HG03108 (cell line): Measurements from ENCODE around the gene SLC25A48.

Experiments
- ATAC-seq: cut with Tn5 transposase; IDR thresholded peaks from one replicate; pipeline ENCODE4 v1.9.1; 2021; ENCODE audit warnings: moderate library complexity; ENCODE audit not compliant: unreplicated experiment

Gene SLC25A48

GRCh38 chr5:135879591-135879990 is 45.1 kb downstream of the SLC25A48 start:
- ATAC-seq, result no peak

GRCh38 chr5:135880278-135880677 is 45.8 kb downstream of the SLC25A48 start:
- no peak for ATAC-seq

DNA sequence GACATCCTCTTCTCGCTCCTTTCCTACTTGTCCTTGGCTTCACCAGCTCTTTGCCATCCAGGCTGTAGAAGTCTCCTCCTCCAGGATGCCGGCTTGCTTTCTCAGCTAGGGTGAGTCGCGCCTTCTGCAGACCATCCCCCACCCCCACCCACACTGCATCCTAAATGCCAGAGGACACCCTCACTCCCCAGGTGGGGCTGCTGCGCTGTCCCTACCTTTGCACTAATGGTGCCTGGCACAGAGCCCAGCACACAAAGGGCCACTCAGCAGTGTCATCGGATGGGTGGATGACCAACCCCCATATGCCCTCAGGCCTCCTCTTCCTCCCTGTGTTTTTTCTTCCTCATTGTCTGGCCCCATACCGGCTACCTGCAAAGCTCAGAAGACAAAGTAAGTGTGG is 46.3 kb downstream of the SLC25A48 start:
- no peak for ATAC-seq

- ATAC-seq, result no peak
Measured at GRCh38 chr5:135881244-135881643, 46.8 kb downstream of the SLC25A48 start.

GRCh38 chr5:135881819-135882218 is 47.4 kb downstream of the SLC25A48 start:
- ATAC-seq, result no peak

GRCh38 chr5:135883026-135883425 is 48.6 kb downstream of the SLC25A48 start:
- no peak for ATAC-seq

DNA sequence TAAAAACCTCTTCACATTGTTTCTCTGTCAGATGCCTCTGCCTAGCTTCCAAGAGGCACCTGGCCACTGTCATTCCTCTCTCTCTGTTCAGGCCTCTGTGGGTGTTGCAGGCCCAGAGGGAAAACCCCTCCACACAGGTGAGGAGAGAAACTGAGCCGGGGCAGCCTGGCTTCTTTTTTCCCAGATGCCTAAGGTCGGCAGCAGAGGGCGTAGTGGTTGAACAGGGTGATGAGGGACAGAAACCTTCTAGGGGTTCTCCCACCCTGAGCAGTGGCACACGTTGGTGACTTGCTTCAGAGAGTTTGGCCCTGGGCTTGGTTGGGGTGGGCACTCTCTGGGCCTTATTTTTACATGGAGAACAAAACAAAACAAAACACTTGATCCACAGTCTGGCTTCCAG is 49.0 kb downstream of the SLC25A48 start:
- ATAC-seq, result no peak

DNA sequence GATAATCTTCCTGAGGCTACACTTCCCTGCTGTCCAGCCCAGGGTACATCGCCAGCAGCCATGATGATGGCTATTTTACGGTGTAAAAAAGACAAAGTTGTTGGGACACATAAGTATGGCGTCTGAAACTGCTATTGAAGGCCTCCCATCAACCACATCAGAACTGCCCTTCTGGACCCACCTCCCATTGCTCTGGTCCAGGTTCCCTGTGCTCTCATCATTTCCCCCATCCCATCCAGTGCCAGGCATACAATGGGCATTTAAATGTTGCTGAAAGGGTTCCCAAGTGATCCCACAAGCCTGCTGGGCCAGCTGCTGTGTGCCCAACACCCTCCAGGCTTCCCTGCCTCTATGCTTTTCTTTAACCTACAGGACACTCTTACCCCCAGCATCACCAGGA is 50.6 kb downstream of the SLC25A48 start:
- ATAC-seq, result no peak

GRCh38 chr5:135886136-135886535 is 51.7 kb downstream of the SLC25A48 start:
- no peak for ATAC-seq

- ATAC-seq, result peak; percentile 72
Measured at GRCh38 chr5:135887447-135887864, 53.0 kb downstream of the SLC25A48 start.

GRCh38 chr5:135887881-135888614 is 53.6 kb downstream of the SLC25A48 start:
- no peak for ATAC-seq

DNA sequence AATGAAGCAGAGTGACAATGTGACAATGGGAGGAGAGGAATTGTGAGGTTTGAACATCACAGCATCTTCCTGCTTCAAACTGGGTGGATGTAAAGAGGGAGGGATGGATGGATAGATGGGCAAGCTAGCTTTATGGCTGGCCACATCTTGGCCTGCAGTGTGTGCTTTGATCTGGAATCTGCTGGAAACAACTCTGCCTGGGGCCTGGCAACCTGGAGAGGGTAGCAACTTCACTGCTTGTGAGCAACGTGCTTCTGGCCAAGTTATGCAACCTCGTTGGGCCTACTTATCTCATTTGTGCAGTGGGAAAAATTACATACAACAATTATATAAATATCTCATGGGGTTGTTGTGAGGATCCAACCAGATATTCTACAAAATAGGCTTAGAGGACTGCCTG is 55.8 kb downstream of the SLC25A48 start:
- no peak for ATAC-seq

GRCh38 chr5:135890867-135891266 is 56.4 kb downstream of the SLC25A48 start:
- peak; percentile 60 for ATAC-seq

GRCh38 chr5:135891268-135891667 is 56.8 kb downstream of the SLC25A48 start:
- ATAC-seq, result no peak

- ATAC-seq, result no peak
Measured at GRCh38 chr5:135891791-135892190, 57.3 kb downstream of the SLC25A48 start.

- no peak for ATAC-seq
Measured at GRCh38 chr5:135894276-135894675, 59.8 kb downstream of the SLC25A48 start.

GRCh38 chr5:135894789-135895188 is 60.3 kb downstream of the SLC25A48 start:
- no peak for ATAC-seq

- no peak for ATAC-seq
Measured at GRCh38 chr5:135895474-135896006, 61.1 kb downstream of the SLC25A48 start, which contains the start of gene IL9. Gene IL9 (minus strand): TSS chr5:135895841. CDS start chr5:135895816, 25 bp downstream.

DNA sequence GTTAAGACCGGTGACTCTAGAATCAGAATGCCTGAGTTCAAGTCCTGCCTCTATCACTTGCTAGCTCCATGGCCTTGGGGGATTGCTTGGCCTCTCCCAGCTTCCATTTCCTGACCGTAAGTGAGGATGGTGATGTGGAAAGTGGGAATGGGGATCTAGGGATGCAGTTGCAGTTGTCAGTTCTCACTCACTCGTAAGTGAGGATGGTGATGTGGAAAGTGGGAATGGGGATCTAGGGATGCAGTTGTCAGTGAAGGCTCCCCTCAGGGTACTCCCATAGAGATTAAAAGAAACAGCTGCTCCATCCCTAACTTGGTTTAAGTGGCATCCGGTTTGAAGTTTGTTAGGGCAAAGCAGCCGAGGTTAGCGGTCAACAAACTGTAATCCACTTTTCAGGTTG is 64.2 kb downstream of the SLC25A48 start:
- no peak for ATAC-seq

- ATAC-seq, result no peak
Measured at GRCh38 chr5:135900276-135900675, 65.8 kb downstream of the SLC25A48 start.

DNA sequence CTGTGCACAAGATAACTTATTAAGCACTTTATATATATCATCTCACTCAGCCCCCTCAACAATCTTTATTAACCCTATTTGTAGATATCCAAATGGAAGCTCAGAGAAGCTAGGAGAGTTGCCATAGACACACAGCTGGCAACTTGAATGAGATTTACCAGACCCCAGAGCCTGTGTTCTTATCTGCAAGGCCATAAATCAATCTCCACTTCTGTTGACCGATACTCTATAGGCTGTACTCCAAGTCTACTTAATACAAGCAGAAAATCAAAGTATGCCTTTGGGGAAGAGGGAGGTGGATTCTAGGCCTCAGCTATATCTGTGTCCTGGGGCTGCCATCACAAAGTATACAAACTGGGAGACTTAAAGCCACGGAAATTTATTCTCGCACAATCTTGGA is 67.2 kb downstream of the SLC25A48 start:
- no peak for ATAC-seq

DNA sequence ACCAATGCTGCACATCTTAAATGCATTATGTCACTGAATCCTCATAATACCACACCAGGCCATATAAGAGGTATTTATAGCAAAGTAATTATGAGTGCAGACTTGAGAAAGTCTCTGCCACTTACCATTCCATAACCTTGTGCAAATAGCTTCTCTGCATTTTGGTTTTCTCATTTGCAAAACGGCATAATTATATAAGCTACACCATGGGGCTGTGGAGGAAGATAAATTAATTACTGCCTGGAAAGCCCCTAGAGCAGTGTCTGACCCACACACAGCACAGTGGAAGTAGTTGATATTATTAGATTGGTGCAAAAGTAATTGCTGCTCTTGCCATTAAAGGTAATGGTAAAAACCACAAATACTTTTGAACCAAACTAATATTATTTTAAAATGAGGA is 70.7 kb downstream of the SLC25A48 start:
- no peak for ATAC-seq
